Fibroblast of the aortic adventitia (primary cell): Measurements from ENCODE around the gene KDM1A. TPM values are rescaled to one million over a fixed set of nuclear protein-coding genes. Genes with fewer than 3 reads are reported as not detected.
"Not testable (repeated sequence)": the region's sequence is repeated elsewhere in the genome, so short reads cannot be mapped to it uniquely, and the experiment has no call there.

Experiments used
- DNase-seq: peaks from one replicate; pipeline ENCODE4 v3.0.0-alpha.2; 2010; ENCODE audit warnings: low read depth
- H3K4me3 ChIP-seq: 2 replicates; pipeline ENCODE4 v1.5.1; 2011; ENCODE audit warnings: low read depth, mild to moderate bottlenecking, control low read depth, low read length, moderate library complexity
- total RNA-seq: library from RNA; depleted of rRNA; stranded (reverse); fragments of >200 nt; gene quantifications from 2 replicates; pipeline ENCODE4 v1.2.3, GENCODE V29; 2012; ENCODE audit warnings: low replicate concordance
- TF ChIP-seq, protein P1 (sequence below): IDR thresholded peaks from 2 replicates; pipeline ENCODE4 v1.5.1; 2011; ENCODE audit warnings: mild to moderate bottlenecking, low read length, control low read depth, inconsistent platforms; ENCODE audit not compliant: insufficient read depth

KDM1A gene
- total RNA-seq, 1 donor: 60.3 TPM

DNA sequence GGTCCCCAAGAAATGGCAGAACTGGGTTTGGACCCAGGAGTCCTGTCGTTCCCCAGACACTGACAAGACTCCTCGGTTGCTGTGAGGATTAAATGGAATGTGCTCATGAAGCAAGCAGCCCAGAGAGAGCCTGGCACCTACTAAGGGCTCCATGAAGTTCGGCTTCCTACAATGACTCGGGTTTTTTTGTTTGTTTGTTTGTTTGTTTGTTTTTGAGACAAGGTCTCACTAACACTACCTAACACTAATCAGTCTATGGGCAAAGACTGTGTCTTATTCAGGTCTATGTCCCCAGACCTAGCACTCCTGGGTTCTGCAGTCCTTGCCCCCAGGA is 43.2 kb upstream of the KDM1A start:
- TF ChIP-seq, protein P1, sequence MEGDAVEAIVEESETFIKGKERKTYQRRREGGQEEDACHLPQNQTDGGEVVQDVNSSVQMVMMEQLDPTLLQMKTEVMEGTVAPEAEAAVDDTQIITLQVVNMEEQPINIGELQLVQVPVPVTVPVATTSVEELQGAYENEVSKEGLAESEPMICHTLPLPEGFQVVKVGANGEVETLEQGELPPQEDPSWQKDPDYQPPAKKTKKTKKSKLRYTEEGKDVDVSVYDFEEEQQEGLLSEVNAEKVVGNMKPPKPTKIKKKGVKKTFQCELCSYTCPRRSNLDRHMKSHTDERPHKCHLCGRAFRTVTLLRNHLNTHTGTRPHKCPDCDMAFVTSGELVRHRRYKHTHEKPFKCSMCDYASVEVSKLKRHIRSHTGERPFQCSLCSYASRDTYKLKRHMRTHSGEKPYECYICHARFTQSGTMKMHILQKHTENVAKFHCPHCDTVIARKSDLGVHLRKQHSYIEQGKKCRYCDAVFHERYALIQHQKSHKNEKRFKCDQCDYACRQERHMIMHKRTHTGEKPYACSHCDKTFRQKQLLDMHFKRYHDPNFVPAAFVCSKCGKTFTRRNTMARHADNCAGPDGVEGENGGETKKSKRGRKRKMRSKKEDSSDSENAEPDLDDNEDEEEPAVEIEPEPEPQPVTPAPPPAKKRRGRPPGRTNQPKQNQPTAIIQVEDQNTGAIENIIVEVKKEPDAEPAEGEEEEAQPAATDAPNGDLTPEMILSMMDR: no peak
- DNase-seq: no peak
- H3K4me3 ChIP-seq: no peak overlapping the region

DNA sequence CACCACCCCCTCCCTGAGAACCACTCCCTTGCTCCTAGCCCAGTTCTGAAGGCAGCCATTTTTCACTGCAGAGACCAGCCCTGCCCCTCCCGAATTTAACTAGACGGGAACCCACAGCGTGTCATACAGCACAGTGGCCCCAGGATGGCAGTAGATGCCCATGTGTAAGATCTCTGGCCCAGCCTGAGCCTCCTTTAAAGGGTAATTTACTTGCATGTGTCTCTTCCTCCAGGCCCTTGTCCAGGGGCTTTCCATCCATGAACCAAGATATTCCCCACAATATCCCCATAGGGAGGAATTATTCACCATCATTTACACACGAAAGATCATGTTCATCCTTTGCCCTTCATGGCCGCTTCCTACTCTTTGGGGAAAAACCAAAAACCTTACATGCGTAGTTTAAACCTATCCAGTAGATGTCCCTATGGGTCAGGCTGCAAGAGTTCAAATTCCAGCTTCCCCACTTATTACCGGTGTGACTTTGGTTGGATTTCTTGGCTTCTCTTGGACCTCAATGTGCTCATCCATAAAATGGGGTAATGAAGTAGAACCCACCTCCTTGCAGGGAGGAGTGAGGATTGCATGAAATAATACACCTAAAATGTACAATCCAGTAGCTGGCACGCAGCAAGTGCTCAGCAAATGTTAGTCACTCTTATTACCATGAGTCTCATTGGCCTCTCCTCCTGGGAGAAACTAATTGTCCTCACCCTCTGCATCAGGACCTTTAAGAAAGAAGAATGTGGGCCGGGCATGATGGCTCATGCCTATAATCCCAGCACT is 42.6 kb upstream of the KDM1A start:
- peak; percentile 87 for DNase-seq
- no peak overlapping the region for H3K4me3 ChIP-seq
- TF ChIP-seq, protein P1: peak; percentile 80

DNA sequence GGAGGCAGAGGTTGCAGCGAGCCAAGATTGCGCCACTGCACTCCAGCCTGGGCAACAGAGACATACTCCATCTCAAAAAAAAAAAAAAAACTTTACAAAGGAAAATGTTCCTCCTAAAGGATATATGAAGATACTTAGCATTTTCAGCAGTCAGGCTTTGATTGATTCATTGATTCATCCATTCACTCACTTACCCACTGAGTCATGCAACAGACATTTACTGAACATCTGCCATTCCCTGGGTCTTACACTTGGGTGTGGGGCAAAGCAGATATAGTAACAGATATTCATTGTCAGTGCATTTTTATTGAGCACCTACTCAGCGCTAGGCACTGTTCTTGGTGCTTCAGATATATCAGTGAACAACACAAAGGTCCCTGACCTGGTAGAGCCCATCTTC is 41.0 kb upstream of the KDM1A start:
- H3K4me3 ChIP-seq: no peak overlapping the region
- peak; percentile 20 for DNase-seq
- TF ChIP-seq, protein P1: no peak

DNA sequence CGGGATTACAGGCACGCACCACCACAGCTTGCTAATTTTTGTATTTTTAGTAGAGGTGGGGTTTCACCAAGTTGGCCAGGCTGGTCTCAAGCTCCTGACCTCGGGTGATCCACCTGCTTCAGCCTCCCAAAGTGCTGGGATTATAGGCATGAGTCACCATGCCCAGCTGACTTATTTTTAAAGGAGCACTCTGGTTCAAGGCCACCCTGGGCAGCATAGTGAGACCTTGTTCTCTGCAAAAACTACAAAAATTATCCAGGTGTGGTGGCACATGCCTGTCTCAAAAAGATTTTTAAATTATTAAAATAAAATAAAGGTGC is 38.8 kb upstream of the KDM1A start:
- H3K4me3 ChIP-seq, DNase-seq: not testable (repeated sequence)

DNA sequence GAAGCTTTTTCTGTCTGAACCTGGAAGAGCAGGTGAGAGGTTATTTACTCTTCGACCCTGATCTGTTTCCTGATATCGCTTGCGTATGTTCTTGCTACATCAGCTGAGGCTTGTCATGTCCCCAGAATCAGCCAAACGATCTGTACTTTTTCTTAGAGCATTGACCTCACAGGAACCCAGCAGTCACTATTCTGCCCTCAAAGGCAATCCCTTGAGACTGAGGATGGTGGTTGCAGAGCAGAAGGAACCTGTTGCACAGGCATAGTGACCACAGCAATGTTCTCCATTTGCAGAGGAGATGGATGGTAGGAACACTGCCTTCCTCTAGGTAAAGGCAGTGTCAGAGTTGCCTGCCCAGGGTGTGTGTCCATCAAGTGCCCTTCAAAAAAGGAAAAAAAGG is 35.3 kb upstream of the KDM1A start:
- no peak overlapping the region for H3K4me3 ChIP-seq
- DNase-seq: no peak
- TF ChIP-seq, protein P1: no peak

DNA sequence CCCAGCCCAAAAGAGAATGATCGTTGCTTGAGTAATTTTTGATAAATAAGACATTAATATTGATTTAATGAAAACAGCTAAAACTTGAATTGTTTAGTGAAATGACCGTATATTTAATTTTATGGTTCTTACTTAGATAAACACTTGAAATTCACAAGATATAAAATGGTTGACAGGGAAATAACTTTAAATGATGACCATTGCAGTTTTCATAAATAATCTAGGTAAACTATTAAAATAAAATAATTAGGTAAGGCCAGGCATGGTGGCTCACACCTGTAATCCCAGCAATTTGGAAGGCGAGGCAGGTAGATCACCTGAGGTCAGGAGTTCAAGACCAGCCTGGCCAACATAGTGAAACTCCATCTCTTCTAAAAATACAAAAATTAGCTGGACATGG is 26.9 kb upstream of the KDM1A start:
- H3K4me3 ChIP-seq, DNase-seq: not testable (repeated sequence)

DNA sequence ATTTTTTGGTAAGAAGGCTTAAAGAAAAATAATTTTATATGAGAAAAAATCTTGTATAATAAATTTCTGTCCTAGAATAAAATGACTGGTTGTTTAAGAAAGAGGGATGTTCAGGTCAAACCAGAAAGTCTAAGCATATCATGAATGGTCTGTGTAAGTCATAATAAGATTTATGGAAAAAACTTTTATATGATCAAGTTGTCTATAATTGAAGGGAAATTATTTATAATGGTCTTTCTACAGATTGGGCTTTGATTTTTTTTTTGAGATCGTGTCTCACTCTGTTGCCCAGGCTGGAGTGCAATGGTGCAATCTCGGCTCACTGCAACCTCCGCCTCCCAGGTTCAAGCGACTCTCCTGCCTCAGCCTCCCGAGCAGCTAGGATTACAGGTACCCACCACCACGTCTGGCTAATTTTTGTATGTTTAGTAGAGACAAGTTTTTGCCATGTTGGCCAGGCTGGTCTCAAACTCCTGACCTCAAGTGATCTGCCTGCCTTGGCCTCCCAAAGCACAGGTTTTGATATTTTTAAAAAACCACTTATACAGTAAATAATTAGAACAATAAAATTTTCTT is 26.0 kb upstream of the KDM1A start:
- not testable (repeated sequence) for H3K4me3 ChIP-seq, DNase-seq

DNA sequence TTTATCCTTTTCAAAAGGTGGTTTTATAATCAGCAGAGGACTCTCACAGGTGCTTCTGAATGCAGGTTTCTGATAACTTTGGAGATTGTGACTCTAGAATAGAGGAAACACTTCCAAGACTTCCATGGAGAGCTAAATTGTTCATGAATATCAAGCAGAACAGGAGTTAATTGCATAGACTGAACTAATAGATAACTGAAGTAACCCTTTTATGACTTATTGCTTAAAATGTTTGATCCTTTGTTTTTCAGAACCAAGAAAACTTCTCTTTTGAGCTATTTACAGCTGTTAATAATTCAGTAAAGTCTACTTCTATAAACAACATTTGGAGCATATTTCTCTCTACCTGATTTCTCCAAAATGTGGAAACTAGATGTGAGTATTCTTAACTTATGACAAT is 23.5 kb upstream of the KDM1A start:
- TF ChIP-seq, protein P1: no peak
- H3K4me3 ChIP-seq: no peak overlapping the region
- DNase-seq: no peak

DNA sequence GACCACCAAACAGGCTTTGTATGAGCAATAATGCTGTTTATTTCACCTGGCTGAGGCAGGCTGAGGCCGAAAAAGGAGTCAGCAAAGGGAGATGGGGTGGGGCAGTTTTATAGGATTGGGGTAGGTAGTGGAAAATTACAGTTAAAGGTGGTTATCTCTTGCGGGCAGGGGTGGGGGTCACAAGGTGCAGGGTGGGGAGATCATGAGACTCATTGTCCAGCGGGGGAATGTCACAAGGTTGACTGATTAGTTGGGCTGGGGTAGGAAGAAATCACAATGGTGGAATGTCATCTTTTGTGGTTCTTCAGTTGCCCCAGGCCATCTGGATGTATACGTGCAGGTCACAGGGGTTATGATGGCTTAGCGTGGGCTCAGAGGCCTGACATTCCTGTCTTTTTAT is 21.7 kb upstream of the KDM1A start:
- H3K4me3 ChIP-seq, DNase-seq: not testable (repeated sequence)

DNA sequence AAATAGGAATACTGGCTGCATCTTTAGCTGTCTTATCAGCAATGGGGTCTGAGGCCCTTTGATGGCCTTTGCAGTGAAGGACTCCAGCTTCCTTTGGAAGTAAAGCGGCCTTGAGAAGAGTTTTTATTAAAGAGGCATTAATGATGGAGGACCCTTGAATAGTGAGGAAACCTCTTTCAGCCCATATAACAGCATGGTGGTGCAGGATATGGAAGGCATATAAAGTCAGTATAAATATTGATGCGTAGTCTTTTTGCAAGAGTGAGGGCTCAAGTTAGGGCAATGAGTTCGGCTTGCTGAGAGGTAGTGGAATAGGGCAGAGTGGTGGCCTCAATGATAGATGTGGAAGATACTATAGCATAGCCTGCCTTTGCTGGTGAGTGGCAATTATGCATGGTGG is 19.1 kb upstream of the KDM1A start:
- not testable (repeated sequence) for H3K4me3 ChIP-seq, DNase-seq

DNA sequence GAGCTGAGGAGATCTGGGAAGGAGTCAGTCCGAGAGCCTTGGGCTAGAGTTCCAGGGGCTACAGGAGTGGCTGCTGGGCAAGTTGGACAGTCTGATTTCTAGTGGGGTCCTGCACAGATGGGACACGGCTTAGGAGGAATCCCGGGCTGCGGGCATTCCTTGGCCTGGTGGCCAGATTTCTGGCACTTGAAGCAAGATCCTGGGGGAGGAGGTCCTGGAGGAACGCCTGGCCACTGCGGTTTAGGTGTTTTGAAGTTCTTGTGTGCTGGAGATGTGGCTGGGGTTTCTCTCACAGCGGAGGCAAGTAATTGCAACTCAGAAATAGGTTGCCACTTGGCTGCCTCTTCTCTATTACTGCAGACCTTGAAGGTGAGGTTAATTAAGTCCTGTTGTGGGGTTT is 17.1 kb upstream of the KDM1A start:
- not testable (repeated sequence) for DNase-seq, H3K4me3 ChIP-seq
